Endothelial cell of umbilical vein (primary cell): ENCODE measurements around the gene SPG7.

Experiments used
- JUN ChIP-seq: IDR thresholded peaks from 2 replicates; pipeline ENCODE4 v1.6.1; 2011; ENCODE audit warnings: borderline replicate concordance, low read depth; ENCODE audit not compliant: insufficient read length, insufficient read depth
- POLR2A ChIP-seq: IDR thresholded peaks from 2 replicates; pipeline ENCODE4 v1.6.1; 2012; ENCODE audit warnings: low read depth, mild to moderate bottlenecking, control low read depth, low read length
- POLR2AphosphoS5 ChIP-seq: IDR thresholded peaks from 2 replicates; pipeline ENCODE4 v1.6.1; 2012; ENCODE audit warnings: low read depth, mild to moderate bottlenecking, control low read depth, low read length, moderate library complexity; ENCODE audit not compliant: insufficient read depth
- TF ChIP-seq, protein P1 (sequence below), 2 donors: IDR thresholded peaks; 1 replicate in 1 of 2; 2 replicates in 1 of 2; pipeline ENCODE4 v1.5.1; 2011; ENCODE audit warnings: low read length in 2 of 2, mild to moderate bottlenecking in 2 of 2, moderate library complexity in 2 of 2, control low read depth in 1 of 2, inconsistent platforms in 1 of 2, low read depth in 1 of 2; ENCODE audit not compliant: insufficient read depth in 1 of 2; ENCODE audit errors: extremely low read depth in 1 of 2

DNA sequence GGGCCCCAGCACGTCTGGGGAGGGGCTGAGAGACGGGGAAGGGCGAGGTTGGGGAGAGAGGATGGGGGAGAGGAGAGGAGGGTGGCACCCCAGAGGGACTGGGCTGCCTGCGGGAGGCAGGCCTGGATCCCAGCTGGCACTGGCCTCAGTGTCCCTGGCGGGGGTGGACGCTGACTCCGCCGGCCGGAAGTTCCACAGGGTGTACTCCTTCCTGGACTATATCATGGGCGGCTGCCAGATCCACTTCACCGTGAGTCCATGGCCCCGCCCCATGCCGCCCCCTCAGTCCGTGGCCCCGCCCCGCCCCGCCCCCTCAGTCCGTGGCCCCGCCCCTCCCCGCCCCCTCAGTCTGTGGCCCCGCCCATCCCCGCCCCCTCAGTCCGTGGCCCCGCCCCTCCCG is 78.7 kb downstream of the SPG7 start:
- TF ChIP-seq, protein P1, sequence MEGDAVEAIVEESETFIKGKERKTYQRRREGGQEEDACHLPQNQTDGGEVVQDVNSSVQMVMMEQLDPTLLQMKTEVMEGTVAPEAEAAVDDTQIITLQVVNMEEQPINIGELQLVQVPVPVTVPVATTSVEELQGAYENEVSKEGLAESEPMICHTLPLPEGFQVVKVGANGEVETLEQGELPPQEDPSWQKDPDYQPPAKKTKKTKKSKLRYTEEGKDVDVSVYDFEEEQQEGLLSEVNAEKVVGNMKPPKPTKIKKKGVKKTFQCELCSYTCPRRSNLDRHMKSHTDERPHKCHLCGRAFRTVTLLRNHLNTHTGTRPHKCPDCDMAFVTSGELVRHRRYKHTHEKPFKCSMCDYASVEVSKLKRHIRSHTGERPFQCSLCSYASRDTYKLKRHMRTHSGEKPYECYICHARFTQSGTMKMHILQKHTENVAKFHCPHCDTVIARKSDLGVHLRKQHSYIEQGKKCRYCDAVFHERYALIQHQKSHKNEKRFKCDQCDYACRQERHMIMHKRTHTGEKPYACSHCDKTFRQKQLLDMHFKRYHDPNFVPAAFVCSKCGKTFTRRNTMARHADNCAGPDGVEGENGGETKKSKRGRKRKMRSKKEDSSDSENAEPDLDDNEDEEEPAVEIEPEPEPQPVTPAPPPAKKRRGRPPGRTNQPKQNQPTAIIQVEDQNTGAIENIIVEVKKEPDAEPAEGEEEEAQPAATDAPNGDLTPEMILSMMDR (IDR thresholded peaks at IDR 0.05; ENCODE audit: extremely low read depth in 1 of 2, insufficient read depth in 1 of 2, low read depth in 1 of 2, low read length in 2 of 2), result no peak
- TF ChIP-seq POLR2A (no peak), POLR2AphosphoS5 (no peak), JUN (no peak)
